ENCODE measurements around the gene SP140.
A peak's percentile ranks its signal among the peaks of the same experiment; 100 is the strongest.
"Not testable (repeated sequence)": the region's sequence is repeated elsewhere in the genome, so short reads cannot be mapped to it uniquely, and the experiment has no call there.

Gene SP140

DNA sequence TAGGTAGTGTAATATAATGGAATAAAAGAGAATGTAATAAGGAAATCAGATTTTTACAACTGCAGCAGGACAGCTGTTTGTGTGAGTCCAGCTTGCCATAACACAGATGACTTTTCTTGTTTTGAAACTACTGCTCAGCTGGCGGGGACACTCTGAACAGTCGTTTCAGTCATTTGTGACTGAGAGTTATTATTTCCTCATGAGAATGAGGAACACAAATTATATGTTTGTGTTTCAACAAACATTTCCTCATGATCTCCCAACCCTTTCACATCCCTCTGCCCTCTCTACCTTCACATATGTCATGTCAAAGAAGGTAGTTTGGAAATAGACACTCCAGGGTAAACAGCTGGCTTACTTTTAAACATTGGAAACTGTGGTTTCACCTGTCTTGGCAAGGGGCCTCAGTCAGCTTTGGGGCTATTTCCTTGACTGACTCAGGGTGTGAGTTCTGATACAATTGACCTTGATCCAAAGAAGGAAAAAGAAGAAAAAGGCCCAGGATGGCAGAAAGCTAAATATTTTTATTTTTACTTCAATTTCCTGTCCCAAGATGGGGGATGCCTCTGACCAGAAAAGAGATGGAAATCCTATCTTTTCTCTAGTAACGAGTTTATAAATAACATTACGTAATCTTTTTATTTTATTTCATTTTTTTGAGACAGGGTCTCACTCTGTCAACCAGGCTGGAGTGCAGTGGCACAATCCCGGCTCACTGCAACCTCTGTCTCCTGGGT, 102.0 kb downstream of the SP140 start:
- no peak for DNase-seq

DNA sequence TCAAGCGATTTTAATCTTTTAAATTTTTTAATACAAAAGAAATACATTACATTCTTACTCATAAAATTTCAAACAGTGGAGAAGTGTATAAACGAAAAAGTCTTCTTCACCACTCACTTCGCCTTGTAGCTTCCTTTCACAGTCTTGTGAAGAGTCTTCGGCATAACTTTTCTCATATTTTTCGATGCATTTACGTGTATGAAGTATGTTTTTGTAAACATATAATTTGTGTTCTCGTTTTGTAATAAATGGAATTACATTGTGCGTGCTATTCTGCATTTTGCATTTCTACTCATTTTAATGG, 102.6 kb downstream of the SP140 start:
- no peak for DNase-seq

DNA sequence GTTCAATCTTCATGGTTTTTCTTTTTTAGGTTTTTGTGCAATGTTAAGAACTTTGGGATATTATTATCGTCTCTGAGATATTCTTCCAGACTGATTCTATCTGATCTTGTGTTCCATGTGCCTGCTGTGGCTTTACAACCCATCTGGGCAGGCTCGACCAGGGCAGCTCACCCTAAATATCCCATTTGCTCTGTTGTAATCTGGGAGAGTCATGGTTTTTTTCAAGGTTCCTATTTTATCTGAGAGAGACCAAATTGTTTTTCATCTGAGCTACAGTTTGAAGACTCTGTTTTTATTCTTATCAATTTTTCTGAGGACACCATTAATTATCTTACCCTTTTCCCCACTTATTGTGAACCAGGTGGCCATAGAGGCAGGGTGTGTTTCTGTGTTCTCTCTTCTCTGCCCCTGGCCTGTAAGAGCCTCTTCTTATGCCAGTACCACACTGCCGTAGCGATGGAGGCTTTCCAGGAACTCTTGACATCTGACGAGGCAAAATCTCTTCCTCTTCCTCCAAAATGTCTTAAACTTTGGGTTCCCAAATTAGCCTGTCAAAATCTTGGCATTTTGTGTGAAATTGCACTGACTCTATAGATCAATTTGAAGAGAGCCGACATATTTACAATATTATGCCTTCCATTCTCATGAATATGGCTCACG, 104.5 kb downstream of the SP140 start:
- DNase-seq = no peak

DNA sequence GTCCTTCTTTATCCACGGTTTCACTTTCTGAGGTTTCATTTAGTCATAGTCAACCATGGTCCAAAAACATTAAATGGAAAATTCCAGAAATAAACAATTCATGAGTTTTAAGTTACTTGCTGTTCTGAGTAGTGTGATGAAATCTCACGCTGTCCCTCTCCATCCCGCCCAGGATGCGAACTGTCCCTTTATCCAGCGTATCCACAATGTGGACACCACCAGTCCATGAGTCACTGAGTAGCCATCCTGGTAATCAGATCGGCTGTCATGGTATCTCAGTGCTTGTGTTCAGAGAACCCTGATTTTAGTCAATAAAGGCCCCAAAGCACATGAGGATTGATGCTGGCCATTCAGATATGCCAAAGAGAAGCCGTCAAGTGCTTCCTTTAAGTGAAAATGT, 105.2 kb downstream of the SP140 start:
- DNase-seq = no peak

DNA sequence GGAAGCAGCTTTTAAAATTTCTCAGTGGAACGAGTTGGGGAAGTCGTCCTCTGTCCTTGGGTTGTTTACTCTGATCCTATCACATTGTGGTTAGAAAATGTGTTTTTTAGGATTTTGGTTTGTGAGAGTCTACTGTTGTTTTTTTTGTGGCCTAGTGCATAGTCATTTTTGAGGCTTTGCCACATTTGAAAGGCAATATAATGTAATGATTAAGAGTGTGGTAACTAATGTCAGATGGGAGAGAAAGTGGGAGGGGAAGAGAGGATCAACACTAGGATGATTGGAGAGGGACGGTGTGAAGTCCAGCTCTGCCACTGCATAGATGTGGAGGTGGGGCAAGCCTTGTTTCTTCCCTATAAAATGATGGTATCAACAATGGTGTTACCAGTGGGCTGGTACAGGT, 109.9 kb downstream of the SP140 start:
- DNase-seq = no peak

DNA sequence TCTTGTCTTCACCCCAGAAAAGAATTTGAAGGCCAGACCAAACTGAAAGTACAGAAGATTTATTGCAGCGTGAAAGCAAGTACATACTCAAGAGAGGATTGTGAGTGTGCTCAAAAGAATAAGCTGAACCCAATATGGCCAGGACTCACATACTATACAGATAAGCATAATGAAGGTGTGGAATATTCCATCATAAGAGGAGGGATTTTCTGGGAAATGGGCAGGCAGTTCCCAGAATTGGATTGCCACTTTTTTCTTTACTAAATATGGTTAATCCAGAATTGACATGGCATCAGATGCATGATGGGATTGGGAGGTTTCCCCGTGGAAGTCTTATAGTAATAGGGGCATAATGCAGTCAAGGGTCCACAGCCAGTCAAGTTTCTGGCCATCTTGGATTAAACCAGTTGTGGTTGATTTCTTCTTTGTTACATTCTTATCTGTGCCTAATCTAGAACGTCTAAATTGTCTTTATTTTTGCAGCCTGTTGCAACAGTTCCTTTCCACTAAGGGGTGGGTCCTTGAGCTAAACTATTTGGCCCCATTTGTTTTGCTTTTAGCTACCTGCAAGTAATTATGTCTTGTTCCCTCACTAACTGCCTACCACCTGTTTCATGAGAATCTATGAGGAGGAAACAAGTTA, 110.4 kb downstream of the SP140 start:
- DNase-seq = no peak

DNA sequence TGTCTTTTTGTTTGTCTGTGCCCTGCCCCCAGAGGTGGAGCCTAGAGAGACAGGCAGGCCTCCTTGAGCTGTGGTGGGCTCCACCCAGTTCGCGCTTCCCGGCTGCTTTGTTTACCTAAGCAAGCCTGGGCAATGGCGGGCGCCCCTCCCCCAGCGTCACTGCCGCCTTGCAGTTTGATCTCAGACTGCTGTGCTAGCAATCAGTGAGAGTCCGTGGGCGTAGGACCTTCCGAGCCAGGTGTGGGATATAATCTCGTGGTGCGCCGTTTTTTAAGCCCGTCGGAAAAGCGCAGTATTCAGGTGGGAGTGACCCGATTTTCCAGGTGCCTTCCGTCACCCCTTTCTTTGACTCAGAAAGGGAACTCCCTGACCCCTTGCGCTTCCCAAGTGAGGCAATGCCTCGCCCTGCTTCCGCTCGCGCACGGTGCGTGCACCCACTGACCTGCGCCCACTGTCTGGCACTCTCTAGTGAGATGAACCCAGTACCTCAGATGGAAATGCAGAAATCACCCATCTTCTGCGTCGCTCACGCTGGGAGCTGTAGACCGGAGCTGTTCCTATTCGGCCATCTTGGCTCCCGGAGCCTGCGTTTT, 116.5 kb downstream of the SP140 start:
- DNase-seq = not testable (repeated sequence)

DNA sequence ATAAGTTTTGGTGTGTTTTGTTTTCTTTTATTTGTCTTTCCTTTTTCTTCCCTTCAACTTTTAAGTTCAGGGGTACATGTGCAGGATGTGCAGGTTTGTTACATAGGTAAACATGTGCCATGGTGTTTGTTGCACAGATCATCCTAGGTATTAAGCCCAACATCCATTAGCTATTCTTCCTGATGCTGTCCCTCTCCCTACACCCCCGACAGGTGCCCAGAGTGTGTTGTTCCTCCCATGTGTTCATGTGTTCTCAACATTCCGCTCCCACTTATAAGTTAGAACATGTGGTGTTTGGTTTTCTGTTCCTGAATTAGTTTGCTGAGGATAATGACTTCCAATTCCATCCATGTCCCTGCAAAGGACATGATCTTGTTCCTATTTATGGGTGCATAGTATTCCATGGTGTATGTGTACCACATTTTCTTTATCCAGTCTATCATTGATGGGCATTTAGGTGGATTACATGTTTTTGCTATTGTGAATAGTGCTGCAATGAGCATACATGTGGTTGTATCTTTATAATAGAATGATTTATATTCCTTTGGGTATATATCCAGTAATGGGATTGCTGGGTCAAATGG, 117.6 kb downstream of the SP140 start:
- not testable (repeated sequence) for DNase-seq

DNA sequence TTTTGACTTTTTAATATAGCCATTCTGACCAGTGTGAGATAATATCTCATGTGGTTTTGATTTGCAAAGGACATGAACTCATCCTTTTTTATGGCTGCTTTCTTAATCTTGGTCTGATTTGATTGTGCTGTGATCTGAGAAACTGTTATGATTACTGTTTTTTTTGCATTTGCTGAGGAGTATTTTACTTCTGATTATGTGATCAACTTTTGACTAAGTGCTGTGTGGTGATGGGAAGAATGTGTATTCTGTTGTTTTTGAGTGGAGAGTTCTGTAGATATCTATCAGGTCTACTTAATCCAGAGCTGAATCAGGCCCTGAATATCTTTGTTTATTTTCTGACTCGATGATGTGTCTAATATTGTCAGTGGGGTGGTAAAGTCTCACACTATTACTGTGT, 118.2 kb downstream of the SP140 start:
- DNase-seq = no peak

DNA sequence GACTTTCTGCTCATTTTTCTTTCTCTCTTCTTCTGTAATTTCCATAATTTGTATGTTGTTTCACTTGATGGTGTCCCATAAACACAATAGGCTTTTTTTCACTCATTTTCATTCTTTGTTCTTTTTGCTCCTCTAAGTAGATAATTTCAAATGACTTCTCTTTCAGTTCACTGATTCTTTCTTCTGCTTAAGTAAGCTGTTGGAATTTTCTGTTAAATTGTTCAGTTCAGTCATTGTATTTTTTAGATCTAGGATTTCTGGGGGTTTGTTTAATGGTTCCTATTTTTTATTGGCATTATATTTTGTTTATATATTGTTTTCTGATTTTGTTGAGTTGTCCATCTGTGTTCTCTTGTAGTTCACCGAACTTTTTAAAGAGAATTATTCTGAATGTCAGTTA, 120.9 kb downstream of the SP140 start:
- no peak for DNase-seq

DNA sequence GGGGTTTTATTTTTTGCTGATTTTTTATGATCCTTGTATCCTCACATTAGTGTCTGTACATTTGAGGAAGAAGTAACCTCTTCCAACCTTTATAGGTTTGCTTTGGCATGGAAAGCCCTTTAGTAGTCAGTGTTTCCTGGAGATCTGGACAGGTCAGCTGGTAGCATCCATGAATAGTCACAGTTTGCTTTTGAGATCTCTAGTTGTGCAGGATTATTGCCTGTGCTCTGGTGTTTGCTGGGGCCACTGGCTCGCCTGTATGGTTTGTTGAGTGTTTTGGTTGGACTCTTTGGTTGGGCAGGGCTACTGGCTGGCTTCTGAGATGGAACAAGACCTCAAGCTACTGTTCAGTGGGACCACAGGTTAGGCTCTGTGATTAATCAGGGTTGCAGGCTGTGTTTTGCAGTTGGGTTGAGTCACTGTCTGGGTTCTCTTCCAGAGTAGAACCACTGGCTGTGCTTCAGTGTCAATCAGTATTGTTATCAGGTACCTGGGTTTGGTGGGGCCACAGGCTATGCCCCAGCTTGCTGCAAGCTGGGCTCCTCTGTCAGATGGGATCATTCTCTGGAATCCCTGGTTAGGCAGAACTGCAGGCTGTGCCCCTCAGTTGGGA, 121.5 kb downstream of the SP140 start:
- no peak for DNase-seq

DNA sequence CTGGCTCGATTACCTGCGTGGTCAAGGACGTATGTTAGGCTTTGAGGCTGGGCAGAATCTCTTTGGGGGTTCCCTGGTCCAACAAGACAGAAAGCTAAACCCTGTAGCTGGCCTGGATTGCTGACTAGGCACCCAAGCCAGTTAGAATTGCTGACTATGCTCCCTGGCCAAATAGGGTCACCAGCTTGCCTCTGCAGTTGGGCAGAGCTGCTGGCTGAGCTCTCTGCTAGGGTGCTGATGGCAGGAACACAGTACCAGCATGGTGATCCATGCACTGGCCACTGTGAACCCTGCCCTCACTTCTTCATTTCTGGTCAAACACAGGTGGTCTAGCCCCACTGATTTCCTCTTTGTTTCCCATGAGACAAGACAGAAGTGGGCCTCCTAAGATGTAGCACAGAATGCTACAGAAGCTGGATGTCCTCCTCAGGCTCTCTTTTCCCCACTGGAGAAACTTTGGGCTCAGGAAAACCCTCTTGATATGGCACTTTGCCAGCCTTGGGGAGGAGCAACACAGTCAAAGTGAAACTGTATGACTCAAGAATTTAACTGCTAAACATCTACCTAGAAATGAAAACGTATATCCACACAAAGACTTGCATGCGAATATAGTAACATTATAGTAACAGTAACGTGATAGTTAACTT, 122.2 kb downstream of the SP140 start:
- DNase-seq = peak in 1 of 4 experiments; percentile 7

DNA sequence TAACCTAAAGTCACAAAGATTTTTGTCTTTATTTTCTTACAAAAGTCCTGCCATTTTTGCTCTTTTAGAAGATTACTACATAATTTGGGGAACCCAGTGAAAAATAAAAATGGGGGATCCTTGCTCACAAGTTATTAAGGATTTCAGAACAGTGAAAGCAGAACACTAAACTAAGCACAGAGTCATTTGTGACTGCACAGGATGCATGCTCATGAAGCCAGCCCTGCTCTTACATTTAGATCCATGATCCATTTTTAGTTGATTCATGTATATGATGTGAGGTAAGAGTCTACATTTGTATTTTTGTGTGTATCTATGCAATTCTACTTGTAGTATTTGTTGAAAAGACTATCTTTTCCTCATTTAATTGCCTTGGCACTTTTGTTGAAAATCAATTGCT, 123.3 kb downstream of the SP140 start:
- DNase-seq = no peak

DNA sequence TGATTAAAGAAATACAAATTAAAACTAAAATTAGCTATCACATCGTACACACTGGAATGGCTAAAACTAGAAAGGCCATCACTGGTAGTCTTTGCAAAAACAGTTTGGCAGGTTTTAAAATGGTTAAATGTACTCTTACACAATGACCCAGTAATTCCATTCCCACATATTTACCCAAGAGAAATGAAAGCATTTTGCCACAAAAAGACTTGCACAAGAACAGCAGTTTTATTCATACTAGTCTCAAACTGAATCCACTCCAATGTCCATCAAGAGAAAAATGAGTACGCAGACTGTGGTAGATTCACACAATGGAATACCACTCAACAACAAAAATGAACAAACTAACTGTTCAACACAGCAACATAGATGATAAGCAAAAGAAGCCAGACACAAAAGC, 130.5 kb downstream of the SP140 start:
- no peak for DNase-seq

DNA sequence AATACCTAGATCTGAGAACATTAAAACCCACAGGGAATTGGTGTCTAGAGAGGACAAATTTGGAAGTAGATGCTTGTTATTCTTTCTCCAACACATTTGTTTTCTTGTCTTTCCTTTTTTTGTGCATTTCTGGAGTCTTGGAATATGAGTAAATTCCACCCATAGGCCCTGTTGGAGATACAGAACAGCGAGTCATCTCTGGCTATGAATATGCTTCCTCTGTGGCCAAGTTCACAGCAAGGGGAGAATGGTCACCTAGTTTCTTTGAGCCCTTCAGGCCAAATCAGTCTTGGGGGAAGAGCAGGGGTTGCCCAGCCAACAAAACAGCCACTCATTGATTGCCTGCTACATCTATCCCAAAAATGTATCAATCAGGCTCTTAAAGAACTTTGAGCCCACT, 132.8 kb downstream of the SP140 start:
- no peak for DNase-seq

DNA sequence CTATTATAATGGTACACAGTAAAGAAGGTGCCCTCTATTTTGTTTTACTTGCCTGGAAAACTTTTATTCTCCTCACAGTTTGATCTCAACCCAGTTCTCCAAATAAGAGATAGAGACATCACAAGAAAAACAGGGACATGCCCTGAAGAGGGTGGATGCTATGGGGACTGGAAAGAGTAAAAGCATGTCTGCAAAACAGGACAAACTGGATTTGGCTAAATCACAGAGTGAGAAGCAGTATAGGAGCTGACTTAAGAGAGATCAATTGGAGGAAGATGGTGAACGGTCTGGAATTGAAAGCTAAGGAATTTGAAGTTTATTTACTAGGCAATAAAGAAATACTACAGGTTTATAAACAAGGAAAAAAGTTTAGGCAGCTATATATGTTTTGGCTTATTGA, 134.5 kb downstream of the SP140 start:
- no peak for DNase-seq

DNA sequence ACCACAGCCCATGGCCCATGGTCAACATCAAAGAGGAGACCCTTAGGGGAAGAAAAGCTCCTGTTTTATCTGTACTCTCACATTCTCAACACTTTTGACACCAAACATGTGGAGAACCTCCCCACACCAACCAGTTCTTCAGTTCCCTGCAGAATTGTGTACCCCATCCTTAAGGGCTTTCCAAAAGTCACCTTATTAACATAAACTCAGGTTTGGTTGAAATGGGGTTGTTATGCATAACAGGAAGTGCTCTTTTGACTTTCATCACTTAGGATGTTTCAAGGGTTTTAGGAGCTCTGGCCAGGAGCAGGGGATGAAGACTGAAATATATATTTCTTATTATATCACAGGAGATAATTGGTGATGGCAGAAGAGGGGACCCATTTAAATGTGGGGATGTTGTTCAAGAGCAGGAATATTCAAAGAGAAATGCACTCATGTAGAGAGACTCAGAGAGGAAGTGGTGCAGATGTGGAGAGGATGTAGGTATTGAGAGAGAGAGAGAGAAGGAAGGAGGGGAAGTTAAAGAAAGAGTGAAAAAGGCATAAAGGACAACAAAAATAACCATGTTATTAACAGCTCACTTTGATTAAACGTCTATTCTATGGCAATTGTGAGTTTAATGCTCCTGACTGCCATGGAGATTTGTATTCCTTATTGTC, 136.6 kb downstream of the SP140 start:
- no peak for DNase-seq

All from activated CD4-positive, CD25-positive, alpha-beta regulatory T cell (primary cell).